ENCODE data around the gene EFTUD2. TPM values are rescaled to one million over a fixed set of nuclear protein-coding genes. Genes with fewer than 3 reads are reported as not detected.

The EFTUD2 gene
- total and polyA plus RNA-seq, 9 of the 15 experiments (the other 6 are each of a cell fraction or from before 2014, with no cell fraction given) = 65.8 to 362 (median 218) TPM

DNA sequence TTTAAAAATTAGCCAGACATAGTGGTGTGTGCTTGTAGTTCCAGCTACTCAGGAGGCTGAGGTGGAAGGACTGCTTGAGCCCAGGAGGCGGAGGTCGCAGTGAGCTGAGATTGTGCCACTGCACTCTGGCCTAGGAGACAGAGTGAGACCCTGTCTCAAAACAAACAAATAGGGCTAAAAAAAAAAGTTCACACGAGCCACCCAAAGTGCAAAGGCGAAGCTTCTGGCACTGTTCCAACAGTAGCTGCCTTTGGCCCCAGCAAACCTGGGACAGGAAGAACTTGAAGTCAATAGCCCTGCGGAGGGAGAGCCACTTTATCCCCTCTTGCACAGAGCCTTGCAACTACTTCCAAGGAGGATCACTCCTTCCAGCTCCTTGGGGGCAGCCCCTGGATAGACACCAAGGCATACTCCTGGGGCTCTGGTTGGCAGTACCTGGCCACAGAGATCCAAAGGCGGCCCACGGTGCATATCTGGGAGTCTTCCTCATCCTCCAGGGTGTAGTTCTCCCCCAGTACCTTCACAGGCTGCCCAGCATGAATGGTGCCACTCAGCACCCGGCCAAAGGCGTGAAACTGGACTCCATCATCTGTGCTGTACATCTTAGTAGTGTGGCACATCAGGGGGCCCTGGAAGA, 36.8 kb downstream of the EFTUD2 start:
- CTCF ChIA-PET (ENCODE audit: low intra/inter-chr PET ratio) = interaction anchor here (5.4 kb wide), 1 partner anchor 88 kb away, joined by 24 read pairs; no protein-coding TSS in a partner anchor
- POLR2A ChIA-PET = interaction anchor here (0.7 to 1.4 kb wide), 5 partner anchors 11 to 82 kb away, joined by 3 to 4 read pairs (median 3); no protein-coding TSS in a partner anchor
- Histone ChIP-seq H3K9me1 (ENCODE audit: control insufficient read depth, insufficient read depth, low read length) (no peaks in the 10 kb centered on the region), H3K27ac (ENCODE audit: extremely low read depth, low read depth, low read length) (no peak overlapping the region), H3K9ac (ENCODE audit: insufficient read depth in 1 of 2, low read depth in 2 of 2, low read length in 2 of 2) (no peak overlapping the region), H2AFZ (ENCODE audit: low read depth, low read length) (no peak overlapping the region), H3K36me3 (ENCODE audit: control insufficient read depth, insufficient read depth, low read length) (peaks cover 93% of the 10 kb centered on the region), H3K4me1 (replicated peaks in 1 of 2; ENCODE audit: control insufficient read depth in 2 of 2, insufficient read depth in 2 of 2, low read length in 2 of 2) (no peaks in the 10 kb centered on the region), H4K20me1 (replicated peaks; ENCODE audit: control insufficient read depth, insufficient read depth, low read length) (peaks cover 8% of the 10 kb centered on the region; the same call in 1 of the 2 replicates), H3K9me3 (replicated peaks; ENCODE audit: control insufficient read depth, insufficient read depth, low read depth, low read length) (no peaks in the 10 kb centered on the region), H3K27me3 (ENCODE audit: control insufficient read depth in 2 of 2, insufficient read depth in 2 of 2, low read length in 2 of 2) (no peaks in the 10 kb centered on the region), H3K4me3 (no peak overlapping the region), H3K79me2 (ENCODE audit: control insufficient read depth, insufficient read depth, low read length) (no peaks in the 10 kb centered on the region), H3K4me2 (ENCODE audit: insufficient read depth, low read length) (no peak overlapping the region)
- 96% methylated on average over 9 of the region's 9 CpGs for WGBS (ENCODE audit: insufficient coverage, low coverage, missing lambda C conversion rate)
- no peak for ATAC-seq
- intact Hi-C loops (cut with micrococcal nuclease) = no loop called here
- in situ Hi-C loops (cut with MboI) = no loop called here
- no peak for DNase-seq (ENCODE audit: extremely low read depth in 1 of 4, low spot score in 3 of 4)
- no TSS peak for BruUV-seq (replicated peaks)
- FAIRE-seq = no peak
- TF ChIP-seq NFIC (IDR thresholded peaks at IDR 0.05) (peak; percentile 82), NEUROD1 (IDR thresholded peaks at IDR 0.05; ENCODE audit: borderline replicate concordance, low read depth, low read length, partially characterized antibody) (no peak)

DNA sequence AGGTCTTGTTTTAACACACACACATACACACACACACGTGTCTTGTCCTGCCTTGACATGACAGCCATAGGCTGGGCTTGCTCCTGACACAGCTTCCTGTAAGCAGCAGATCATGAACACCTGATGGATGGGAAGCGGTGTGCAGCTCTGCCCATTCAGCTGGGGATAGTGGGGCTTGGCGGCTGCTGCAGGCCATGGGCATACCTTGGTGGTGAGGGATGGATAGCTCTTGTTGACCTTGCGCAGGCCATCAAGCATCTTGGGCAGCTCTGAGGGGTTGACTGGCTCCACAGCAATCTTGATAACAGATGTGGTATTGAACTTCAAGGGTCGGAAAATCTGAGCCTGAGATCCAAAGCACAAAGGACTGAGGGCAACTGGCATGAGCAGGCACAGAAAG, 39.5 kb downstream of the EFTUD2 start:
- no peak overlapping the region for H2AFZ ChIP-seq (ENCODE audit: low read depth, low read length)
- peaks cover 95% of the 10 kb centered on the region for H3K36me3 ChIP-seq (ENCODE audit: control insufficient read depth, insufficient read depth, low read length)
- H3K4me1 ChIP-seq (replicated peaks in 1 of 2; ENCODE audit: control insufficient read depth in 2 of 2, insufficient read depth in 2 of 2, low read length in 2 of 2) = no peaks in the 10 kb centered on the region
- POLR2A ChIA-PET = interaction anchor here (0.6 to 1.2 kb wide), 3 partner anchors 9 to 93 kb away, joined by 3 read pairs; no protein-coding TSS in a partner anchor
- no peaks in the 10 kb centered on the region for H3K27me3 ChIP-seq (ENCODE audit: control insufficient read depth in 2 of 2, insufficient read depth in 2 of 2, low read length in 2 of 2)
- CTCF ChIA-PET (ENCODE audit: low intra/inter-chr PET ratio) = no interaction called here
- no peak for DNase-seq (ENCODE audit: extremely low read depth in 1 of 4, low spot score in 3 of 4)
- no peak overlapping the region for H3K4me3 ChIP-seq
- FAIRE-seq = no peak
- WGBS (ENCODE audit: insufficient coverage, low coverage, missing lambda C conversion rate) = 92% methylated on average over 5 of the region's 5 CpGs
- H3K9me1 ChIP-seq (ENCODE audit: control insufficient read depth, insufficient read depth, low read length) = no peaks in the 10 kb centered on the region
- no peak overlapping the region for H3K27ac ChIP-seq (ENCODE audit: extremely low read depth, low read depth, low read length)
- H3K79me2 ChIP-seq (ENCODE audit: control insufficient read depth, insufficient read depth, low read length) = no peaks in the 10 kb centered on the region
- H3K9me3 ChIP-seq (replicated peaks; ENCODE audit: control insufficient read depth, insufficient read depth, low read depth, low read length) = no peaks in the 10 kb centered on the region
- intact Hi-C loops (cut with micrococcal nuclease) (no loop called here), in situ Hi-C loops (cut with MboI) (no loop called here)
- BruUV-seq (replicated peaks) = no TSS peak
- ATAC-seq = no peak
- peaks cover 3% of the 10 kb centered on the region; the same call in 1 of the 2 replicates for H4K20me1 ChIP-seq (replicated peaks; ENCODE audit: control insufficient read depth, insufficient read depth, low read length)
- no peak overlapping the region for H3K9ac ChIP-seq (ENCODE audit: insufficient read depth in 1 of 2, low read depth in 2 of 2, low read length in 2 of 2)
- H3K4me2 ChIP-seq (ENCODE audit: insufficient read depth, low read length) = no peak overlapping the region
- no peak for TF ChIP-seq PHF20 (IDR thresholded peaks at IDR 0.05; ENCODE audit: partially characterized antibody)
- TF ChIP-seq GATAD2B (IDR thresholded peaks at IDR 0.05; ENCODE audit: borderline replicate concordance) = no peak
- no peak for TF ChIP-seq ZC3H4 (CRISPR knock-in tag; IDR thresholded peaks at IDR 0.05; ENCODE audit: borderline replicate concordance)
- TF ChIP-seq MTA2 (IDR thresholded peaks at IDR 0.05; ENCODE audit: low read depth) = no peak
- TF ChIP-seq ZFX (CRISPR knock-in tag; IDR thresholded peaks at IDR 0.05) = no peak
- TF ChIP-seq ZFPM2 (CRISPR knock-in tag; IDR thresholded peaks at IDR 0.05) = no peak
- no peak for TF ChIP-seq ILK (tag; IDR thresholded peaks at IDR 0.05; ENCODE audit: borderline replicate concordance, low read depth)
- TF ChIP-seq FOXK2 (conservative IDR thresholded peaks at IDR 0.05 in 1 of 2, IDR thresholded peaks at IDR 0.05 in 1 of 2; ENCODE audit: low read depth in 2 of 2) = no peak
- TF ChIP-seq CBX8 (IDR thresholded peaks at IDR 0.05; ENCODE audit: borderline replicate concordance, extremely low read depth, low read depth, low read length, poor library complexity, severe bottlenecking) = no peak
- TF ChIP-seq ZSCAN29 (IDR thresholded peaks at IDR 0.05) = no peak
- TF ChIP-seq ZNF668 (CRISPR knock-in tag; IDR thresholded peaks at IDR 0.05) = no peak
- TF ChIP-seq JUN (IDR thresholded peaks at IDR 0.05; ENCODE audit: borderline replicate concordance, low read depth, low read length) = no peak
- no peak for TF ChIP-seq JUN (CRISPR knock-in tag; IDR thresholded peaks at IDR 0.05; ENCODE audit: borderline replicate concordance)
- no peak for TF ChIP-seq SOX6 (IDR thresholded peaks at IDR 0.05)

Data from K562 (cell line).